ENCODE measurements around the gene LDLRAD4. TPM values are rescaled to one million over a fixed set of nuclear protein-coding genes. Genes with fewer than 3 reads are reported as not detected.

LDLRAD4 gene
- total RNA-seq (2022; extraction: Qiagen RNA extraction) = 0.52 to 3.3 TPM (median 2.2 TPM) in 5 replicates

DNA sequence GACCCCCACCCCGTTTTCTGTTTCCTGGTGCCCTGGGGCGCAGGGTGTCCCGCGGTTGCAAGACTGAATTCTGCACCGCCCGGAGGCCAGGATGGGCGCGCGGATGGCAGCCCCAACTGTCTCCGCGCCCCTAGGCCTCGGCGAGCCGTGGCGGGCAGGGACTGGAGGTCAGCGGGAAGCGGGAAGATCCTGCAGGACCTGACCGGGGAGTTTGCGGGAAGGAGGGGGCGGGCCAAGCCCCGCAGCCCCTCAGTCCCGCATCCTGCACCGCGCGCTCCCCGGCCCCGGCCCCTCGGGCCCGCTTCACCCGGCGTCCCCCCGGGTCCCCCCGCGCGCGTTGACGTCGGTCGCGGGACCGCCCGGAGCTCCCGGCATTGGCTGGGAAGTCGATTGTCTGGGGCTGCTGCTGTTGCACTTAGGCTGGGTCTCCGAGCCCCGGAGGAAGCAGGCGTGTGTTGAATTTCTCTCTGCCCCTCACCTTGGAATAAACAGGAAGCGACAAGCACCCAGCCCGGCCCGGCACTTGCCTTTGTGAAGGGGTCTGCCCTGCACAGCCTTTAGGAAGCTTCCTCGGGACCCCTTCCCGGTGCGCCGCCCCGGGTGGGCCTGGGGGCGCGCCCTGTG lies at the start of gene LDLRAD4:
TSS of gene LDLRAD4 (plus strand) at position 393 of the 624 bp plus-strand sequence.

Other genes starting within 250 kb of the LDLRAD4 start
- 7.2 to 9.3 TPM (median 8.9 TPM) in 5 replicates for gene CEP192, start 227.4 kb upstream of the LDLRAD4 start, total RNA-seq (2022; extraction: Qiagen RNA extraction)